Measurements from ENCODE around the gene ADH1A. TPM values are rescaled to one million over a fixed set of nuclear protein-coding genes. Genes with fewer than 3 reads are reported as not detected.

The ADH1A gene
- total RNA-seq, 1 experiment from 2014 or later: not detected

DNA sequence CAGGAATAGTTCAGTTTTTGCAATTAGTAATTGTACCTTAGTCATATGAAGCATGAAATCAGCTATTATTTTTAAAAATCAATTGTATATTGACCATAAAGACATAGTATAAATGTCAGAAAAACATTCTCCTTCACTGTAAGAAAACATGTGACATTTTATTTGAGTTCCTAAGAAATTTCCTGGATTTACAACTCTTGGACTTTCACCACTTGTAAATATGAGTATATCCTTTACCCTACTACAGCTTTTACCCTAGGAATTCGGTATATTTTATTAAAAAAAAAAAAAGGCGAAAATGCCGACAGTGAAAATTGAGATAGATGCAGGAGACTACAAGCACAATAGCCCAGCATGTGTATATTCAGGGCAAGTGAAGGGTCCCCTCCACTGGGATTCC is 14.9 kb downstream of the ADH1A start:
- no peaks in the 10 kb centered on the region for H3K27me3 Mint-ChIP-seq (ENCODE audit: low read depth)
- Histone ChIP-seq H3K4me1 (ENCODE audit: insufficient read depth, low read length) (no peaks in the 10 kb centered on the region), H2BK120ac (ENCODE audit: low read depth, low read length, poor library complexity, severe bottlenecking) (no peak overlapping the region), H4K8ac (replicated peaks; ENCODE audit: insufficient read length, low read depth, low read length) (no peak overlapping the region), H3K79me1 (ENCODE audit: insufficient read depth, low read depth, low read length, poor library complexity, severe bottlenecking) (no peaks in the 10 kb centered on the region), H2AFZ (ENCODE audit: low read length) (no peak overlapping the region), H4K91ac (ENCODE audit: insufficient read length, low read depth, low read length) (no peak overlapping the region), H3K4me2 (ENCODE audit: insufficient read depth, insufficient read length, low read length) (no peak overlapping the region), H3K18ac (ENCODE audit: insufficient read length, low read depth, low read length) (no peak overlapping the region), H3K4ac (ENCODE audit: low read depth, low read length) (no peak overlapping the region), H2BK15ac (ENCODE audit: low read depth, low read length) (no peak overlapping the region), H3T11ph (ENCODE audit: low read length) (no peak overlapping the region), H3K9me3 (ENCODE audit: control insufficient read depth, low read depth, low read length) (no peaks in the 10 kb centered on the region), H3K14ac (ENCODE audit: insufficient read depth, low read length) (no peak overlapping the region), H3K79me2 (ENCODE audit: insufficient read depth, low read length) (no peaks in the 10 kb centered on the region), H3K27ac (ENCODE audit: insufficient read length, low read depth, low read length) (no peak overlapping the region), H3K27me3 (ENCODE audit: insufficient read depth, low read length) (no peaks in the 10 kb centered on the region), H2BK5ac (ENCODE audit: insufficient read length, low read length) (no peak overlapping the region), H3K56ac (ENCODE audit: insufficient read length, low read depth, low read length) (no peak overlapping the region), H3K23ac (ENCODE audit: insufficient read length, low read depth, low read length) (no peak overlapping the region), H3K9ac (ENCODE audit: extremely low read depth, insufficient read length, low read length) (no peak overlapping the region), H4K20me1 (ENCODE audit: control insufficient read depth, insufficient read depth, insufficient read length) (no peaks in the 10 kb centered on the region), H3K23me2 (ENCODE audit: insufficient read length, low read depth, low read length, poor library complexity, severe bottlenecking) (no peaks in the 10 kb centered on the region), H4K5ac (ENCODE audit: insufficient read length, low read depth, low read length) (no peak overlapping the region), H2BK20ac (ENCODE audit: low read depth, low read length, poor library complexity, severe bottlenecking) (no peak overlapping the region), H2AK5ac (ENCODE audit: insufficient read length, low read length) (no peak overlapping the region), H2BK12ac (ENCODE audit: insufficient read length, low read depth, low read length) (no peak overlapping the region)
- H3K9me3 Mint-ChIP-seq: peaks cover 0 to 2% of the 10 kb centered on the region in 2 experiments; a peak in 1 of 5 replicates
- H3K4me3 Mint-ChIP-seq: no peak overlapping the region
- H3K4me1 Mint-ChIP-seq: peaks cover 7 to 11% of the 10 kb centered on the region in 2 experiments
- H3K27ac Mint-ChIP-seq: no peak overlapping the region
- DNase-seq: no peak
- WGBS (ENCODE audit: extremely low coverage, insufficient read length, low lambda C conversion rate): no CpG with 5 or more reads among the region's 3 CpGs
- peaks cover 0 to 4% (median 1%) of the 10 kb centered on the region in 3 experiments; a peak in 1 of 7 replicates for H3K36me3 Mint-ChIP-seq (ENCODE audit: insufficient read depth in 1 of 3, low read depth in 3 of 3)
- TF ChIP-seq, protein P1, sequence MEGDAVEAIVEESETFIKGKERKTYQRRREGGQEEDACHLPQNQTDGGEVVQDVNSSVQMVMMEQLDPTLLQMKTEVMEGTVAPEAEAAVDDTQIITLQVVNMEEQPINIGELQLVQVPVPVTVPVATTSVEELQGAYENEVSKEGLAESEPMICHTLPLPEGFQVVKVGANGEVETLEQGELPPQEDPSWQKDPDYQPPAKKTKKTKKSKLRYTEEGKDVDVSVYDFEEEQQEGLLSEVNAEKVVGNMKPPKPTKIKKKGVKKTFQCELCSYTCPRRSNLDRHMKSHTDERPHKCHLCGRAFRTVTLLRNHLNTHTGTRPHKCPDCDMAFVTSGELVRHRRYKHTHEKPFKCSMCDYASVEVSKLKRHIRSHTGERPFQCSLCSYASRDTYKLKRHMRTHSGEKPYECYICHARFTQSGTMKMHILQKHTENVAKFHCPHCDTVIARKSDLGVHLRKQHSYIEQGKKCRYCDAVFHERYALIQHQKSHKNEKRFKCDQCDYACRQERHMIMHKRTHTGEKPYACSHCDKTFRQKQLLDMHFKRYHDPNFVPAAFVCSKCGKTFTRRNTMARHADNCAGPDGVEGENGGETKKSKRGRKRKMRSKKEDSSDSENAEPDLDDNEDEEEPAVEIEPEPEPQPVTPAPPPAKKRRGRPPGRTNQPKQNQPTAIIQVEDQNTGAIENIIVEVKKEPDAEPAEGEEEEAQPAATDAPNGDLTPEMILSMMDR (conservative IDR thresholded peaks at IDR 0.05): no peak
